HG02759 (cell line): ENCODE results near the gene LMBR1.
"Not testable (repeated sequence)": the region's sequence is repeated elsewhere in the genome, so short reads cannot be mapped to it uniquely, and the experiment has no call there.

ENCODE experiments used
- ATAC-seq: cut with Tn5 transposase; IDR thresholded peaks from one replicate; pipeline ENCODE4 v1.9.1; 2021; ENCODE audit warnings: mild to moderate bottlenecking, moderate library complexity; ENCODE audit not compliant: unreplicated experiment

LMBR1 gene

GRCh38 chr7:156811706-156812105 is 81.3 kb downstream of the LMBR1 start:
- no peak for ATAC-seq

DNA sequence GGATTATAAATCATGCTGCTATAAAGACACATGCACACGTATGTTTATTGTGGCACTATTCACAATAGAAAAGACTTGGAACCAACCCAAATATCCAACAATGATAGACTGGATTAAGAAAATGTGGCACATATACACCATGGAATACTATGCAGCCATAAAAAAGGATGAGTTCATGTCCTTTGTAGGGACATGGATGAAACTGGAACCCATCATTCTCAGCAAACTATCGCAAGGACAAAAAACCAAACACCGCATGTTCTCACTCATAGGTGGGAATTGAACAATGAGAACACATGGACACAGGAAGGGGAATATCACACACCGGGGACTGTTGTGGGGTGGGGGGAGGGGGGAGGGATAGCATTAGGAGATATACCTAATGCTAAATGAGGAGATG is 89.3 kb downstream of the LMBR1 start:
- not testable (repeated sequence) for ATAC-seq

DNA sequence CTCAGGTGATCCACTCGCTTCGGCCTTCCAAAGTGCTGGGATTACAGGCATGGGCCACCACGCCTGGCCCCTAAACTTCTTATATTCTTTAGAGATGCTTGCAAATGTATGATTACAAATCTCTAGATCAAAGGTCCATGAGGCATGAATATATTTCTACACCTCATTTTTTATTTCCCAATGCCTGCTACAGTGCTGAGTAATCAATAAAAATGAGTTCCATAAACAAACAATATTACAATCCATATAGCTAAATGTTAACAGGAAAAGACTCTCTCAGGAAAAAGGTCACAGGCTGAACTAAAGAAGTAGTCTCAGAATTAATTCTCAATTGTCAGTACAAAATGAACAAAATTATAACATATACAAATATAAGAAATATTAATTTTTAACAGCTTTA is 90.8 kb downstream of the LMBR1 start:
- ATAC-seq: no peak

DNA sequence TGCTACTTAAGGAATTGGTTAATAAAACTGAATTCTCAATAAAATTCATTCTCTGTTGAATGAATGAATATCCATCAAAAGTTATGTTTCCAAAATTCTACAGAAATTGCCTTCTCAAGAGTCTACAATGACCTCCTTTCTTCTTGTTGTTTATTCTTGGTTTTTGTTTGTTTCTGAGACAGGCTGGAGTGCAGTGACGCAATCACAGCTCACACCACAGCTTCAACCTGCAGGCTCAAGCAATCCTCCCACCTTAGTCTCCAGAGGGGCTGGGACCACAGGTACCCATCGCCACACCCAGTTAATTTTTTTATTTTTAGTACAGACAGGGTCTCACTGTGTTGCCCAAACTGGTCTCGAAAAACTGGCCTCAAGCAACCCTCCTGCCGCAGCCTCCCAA is 97.6 kb downstream of the LMBR1 start:
- ATAC-seq: no peak

DNA sequence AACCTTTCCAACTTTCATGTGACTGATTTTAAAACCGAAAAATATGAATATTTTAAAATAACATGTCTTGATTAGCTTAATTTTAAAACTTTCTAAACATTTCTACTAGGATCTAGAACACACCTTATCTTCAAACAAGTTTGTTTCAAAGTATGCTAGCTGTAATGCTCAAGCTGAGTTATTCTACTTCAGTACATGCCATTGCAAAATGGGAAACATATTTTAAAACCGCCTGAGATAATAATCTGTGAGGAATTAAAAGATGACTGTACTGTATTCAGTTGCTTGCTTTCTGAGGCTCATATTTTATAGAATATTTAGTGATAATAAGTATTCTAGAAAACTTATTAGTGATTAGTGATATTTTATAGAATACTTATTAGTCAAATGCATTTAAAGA is 99.6 kb downstream of the LMBR1 start:
- no peak for ATAC-seq

- ATAC-seq: no peak
These were observed 100.4 kb downstream of the LMBR1 start for GRCh38 chr7:156792611-156793010.

DNA sequence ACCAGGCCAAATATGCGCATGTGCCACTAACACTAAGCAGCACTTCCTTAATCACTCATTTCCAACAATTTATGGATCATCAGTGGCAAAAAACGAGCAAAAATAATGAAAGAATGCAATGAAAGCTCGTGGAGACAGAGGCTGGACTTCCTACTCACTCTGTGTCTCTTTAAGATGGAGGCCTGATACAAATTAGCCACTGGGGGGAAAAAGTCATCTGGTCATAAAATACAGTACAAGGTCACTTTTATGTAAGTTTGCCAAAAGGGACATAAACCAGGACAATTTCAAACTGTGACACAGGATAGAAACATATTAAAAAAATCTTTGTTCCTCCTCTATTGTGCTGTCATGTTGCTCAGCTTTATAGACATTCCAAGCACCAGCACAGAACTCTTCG is 101.7 kb downstream of the LMBR1 start:
- ATAC-seq: no peak

DNA sequence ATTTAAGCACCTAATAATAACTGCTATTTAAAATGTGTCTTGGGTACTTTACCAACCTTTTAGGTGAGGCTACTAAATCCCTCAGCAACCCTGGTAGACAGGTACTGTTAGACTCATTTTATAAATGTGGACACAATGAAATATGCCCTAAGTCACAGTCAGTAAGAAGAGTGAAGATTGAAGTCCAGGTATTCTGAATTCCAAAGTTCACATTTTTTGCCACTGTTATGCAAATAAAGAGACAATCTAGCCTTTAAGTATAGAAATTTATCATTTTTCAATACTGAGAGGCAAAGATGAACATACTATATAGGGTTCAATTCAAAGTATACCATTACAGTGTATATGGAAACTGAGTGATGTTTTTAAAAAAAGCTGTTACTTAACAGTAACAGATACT is 102.7 kb downstream of the LMBR1 start:
- ATAC-seq: no peak

DNA sequence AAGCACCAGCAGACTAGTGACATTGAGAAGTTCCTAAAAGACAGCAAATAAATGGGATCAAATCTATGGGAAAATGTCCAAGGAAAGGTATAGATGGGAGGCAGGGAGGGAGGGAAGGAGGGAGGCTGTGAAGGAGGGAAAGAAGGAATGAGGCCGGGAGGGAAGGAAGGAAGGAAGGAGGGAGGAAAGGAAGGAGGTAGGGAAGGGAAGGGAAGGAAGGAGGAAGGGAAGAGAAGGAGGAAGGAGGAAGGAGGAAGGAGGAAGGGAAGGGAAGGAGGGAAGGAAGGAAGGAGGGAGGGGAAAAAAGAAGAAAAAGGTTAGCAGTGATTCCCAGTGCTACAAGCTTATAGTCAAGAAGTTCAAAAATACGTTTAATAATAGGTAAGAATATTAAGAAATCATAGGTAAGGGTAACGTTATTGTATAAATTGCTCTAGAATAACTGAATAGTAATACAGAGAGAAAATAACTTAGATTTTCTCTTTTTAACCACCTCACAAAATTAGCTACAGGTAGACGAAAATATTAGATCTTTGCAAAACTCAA is 106.9 kb downstream of the LMBR1 start:
- no peak for ATAC-seq

GRCh38 chr7:156783864-156784263 is 109.1 kb downstream of the LMBR1 start:
- no peak for ATAC-seq

- no peak for ATAC-seq
These were observed 111.0 kb downstream of the LMBR1 start for GRCh38 chr7:156781972-156782371.

DNA sequence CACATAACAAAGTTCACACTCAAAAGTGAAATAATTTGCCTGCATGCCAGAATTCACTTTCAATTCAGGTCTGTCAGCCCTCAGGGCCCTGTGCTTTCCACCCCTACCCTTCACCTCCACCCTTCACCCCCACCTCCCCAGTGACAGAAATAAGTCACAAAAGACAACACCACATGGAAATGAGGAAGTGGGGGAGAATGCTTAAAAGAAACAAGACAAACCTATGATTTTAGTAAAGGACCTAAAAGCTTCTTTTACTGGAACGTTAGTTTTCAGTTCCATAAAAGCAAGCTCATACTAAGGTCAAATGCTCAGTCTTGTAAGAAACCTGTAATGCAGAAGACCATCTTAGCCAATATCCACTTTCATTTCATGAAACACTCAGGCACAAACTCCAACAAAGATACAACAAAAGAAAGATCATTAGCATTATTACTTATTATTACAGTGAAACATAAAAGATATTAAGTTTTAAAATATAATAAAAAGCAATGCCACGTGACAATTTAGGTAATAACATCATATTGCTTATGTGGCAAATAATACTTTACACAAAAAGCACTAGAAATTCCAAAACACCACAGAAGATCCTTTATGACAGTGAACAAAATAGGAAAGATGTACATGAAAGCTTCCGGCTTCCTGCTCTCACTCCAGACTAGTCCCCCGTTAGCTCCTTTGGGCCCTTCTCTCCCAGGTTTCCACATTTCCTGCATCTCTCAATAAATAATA is 112.1 kb downstream of the LMBR1 start:
- ATAC-seq: peak; percentile 93

DNA sequence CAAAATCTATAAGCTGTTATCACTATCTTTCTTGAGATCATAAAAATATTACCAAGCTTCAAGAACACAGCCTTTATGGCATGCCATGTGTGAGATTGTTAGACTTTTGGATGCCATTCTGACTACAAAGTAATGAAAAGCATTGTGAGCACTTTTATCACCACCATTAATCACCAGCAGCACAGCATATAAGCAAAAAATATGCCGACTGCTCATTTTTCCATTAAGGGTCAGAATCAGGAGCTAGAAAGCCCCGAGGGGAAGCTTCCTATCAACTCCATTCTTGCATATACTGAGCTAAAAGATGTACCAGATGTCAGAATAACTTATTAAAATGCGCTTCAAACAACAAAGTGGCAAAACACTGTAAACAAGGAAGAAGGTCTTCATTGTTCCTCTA is 114.3 kb downstream of the LMBR1 start:
- no peak for ATAC-seq

- ATAC-seq: no peak
These were observed 114.8 kb downstream of the LMBR1 start for GRCh38 chr7:156778201-156778600.

DNA sequence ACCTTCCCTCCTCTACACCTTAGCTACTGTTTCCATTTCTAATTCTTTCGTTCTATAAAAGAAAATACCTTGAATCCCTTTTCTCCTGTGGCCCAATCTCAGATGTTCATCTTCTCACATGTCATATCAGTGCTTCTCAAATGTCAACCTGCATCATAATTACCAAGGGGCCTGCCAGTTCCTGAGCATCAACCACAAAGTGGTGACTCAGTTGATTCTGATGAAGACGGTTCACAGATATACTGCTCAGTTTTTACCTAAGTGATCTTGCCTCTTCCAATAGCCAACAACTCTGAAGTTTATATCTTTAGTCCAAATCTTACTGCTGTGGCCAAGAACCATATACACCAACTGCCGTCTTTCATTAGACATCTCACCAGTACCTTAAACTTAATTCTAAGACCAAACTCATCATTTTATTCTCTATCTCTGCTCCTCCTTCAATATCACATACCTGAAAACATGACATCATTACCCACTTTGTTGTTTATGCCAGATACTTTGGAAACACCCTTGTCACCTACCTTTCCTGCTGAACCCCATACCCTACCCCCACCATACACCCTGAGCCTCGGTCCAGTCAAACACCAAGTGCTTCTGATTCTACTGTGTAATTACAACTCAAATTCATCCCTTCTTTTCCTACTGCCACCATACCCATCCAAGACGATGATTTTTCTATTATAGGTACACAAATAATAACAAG is 115.5 kb downstream of the LMBR1 start:
- ATAC-seq: no peak

DNA sequence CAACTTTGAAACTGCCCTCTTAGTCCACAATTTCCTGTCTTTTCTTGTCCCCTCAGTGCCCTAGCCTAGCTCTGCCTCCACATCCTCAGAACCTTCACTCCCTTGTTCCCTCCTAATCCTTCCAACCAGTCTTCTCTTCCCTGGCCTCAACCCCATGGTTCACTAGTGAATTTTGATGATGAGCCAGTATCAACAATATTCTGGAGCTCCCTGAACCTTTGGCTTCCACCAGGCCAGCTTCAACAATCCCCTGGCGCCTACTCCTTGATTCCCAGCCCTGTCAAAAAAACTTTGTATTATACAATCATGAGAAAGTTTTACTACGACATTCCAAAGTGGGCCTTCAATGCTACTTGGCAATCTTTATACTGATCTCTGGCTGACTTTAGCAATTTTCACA is 116.5 kb downstream of the LMBR1 start:
- no peak for ATAC-seq

- peak; percentile 60 for ATAC-seq
These were observed 119.0 kb downstream of the LMBR1 start for GRCh38 chr7:156773966-156774365.

DNA sequence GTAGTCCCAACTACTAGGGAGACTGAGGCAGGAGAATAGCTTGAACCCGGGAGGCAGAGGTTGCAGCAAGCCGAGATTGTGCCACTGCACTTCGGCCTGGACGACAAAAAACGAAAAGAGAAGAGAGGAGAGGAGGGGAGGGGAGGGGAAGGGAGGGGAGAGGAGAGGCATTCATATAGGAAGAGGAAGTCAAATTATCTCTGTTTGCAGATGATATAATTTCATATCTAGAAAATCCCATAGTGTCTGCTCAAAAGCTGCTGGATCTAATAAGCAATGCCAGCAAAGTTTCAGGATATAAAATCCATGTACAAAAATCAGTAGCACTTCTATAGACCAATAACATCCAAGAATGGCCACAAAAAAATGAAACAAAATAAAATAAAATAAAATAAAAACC is 120.3 kb downstream of the LMBR1 start:
- ATAC-seq: no peak

- ATAC-seq: peak; percentile 51
These were observed 124.1 kb downstream of the LMBR1 start for GRCh38 chr7:156768698-156769472.

- no peak for ATAC-seq
These were observed 126.3 kb downstream of the LMBR1 start for GRCh38 chr7:156766666-156767065.

GRCh38 chr7:156765901-156766656 is 126.9 kb downstream of the LMBR1 start:
- ATAC-seq: no peak
